Glutamatergic neuron (in vitro differentiated cells): Measurements from ENCODE around the gene VHLL. TPM values are rescaled to one million over a fixed set of nuclear protein-coding genes. Genes with fewer than 3 reads are reported as not detected.

ENCODE experiments used
- DNase-seq: peaks from one replicate; pipeline ENCODE4 v3.0.0; 2022
- H3K27ac Mint-ChIP-seq: one replicate; pipeline ENCODE4 v1.8.0; 2020; ENCODE audit warnings: mild to moderate bottlenecking, mixed read lengths, inconsistent platforms; ENCODE audit not compliant: unreplicated experiment
- H3K27me3 Mint-ChIP-seq: one replicate; pipeline ENCODE4 v1.8.0; 2020; ENCODE audit warnings: mild to moderate bottlenecking, moderate library complexity, mixed read lengths, inconsistent platforms; ENCODE audit not compliant: unreplicated experiment
- H3K36me3 Mint-ChIP-seq: one replicate; pipeline ENCODE4 v1.8.0; 2020; ENCODE audit warnings: mild to moderate bottlenecking, mixed read lengths, inconsistent platforms; ENCODE audit not compliant: unreplicated experiment
- H3K4me1 Mint-ChIP-seq: one replicate; pipeline ENCODE4 v1.8.0; 2020; ENCODE audit warnings: mild to moderate bottlenecking, low read depth, mixed read lengths, inconsistent platforms; ENCODE audit not compliant: unreplicated experiment
- H3K4me3 Mint-ChIP-seq: one replicate; pipeline ENCODE4 v1.8.0; 2020; ENCODE audit warnings: mild to moderate bottlenecking, mixed read lengths, inconsistent platforms; ENCODE audit not compliant: unreplicated experiment
- H3K9me3 Mint-ChIP-seq: one replicate; pipeline ENCODE4 v1.8.0; 2020; ENCODE audit warnings: mild to moderate bottlenecking, moderate library complexity, mixed read lengths, inconsistent platforms; ENCODE audit not compliant: unreplicated experiment
- total RNA-seq: library from RNA; stranded (reverse); fragmentation: NEBNext Ultra II Directional; extraction: Animal tissue kit (Norgen Biotek cat#: 25700); gene quantifications from one replicate; pipeline ENCODE4 v1.2.1, GENCODE V29; 2021; ENCODE audit not compliant: unreplicated experiment
- TF ChIP-seq, protein P1 (sequence below): fragments of 200-600 bp; sonication (generic); IDR thresholded peaks from one replicate; pipeline ENCODE4 v1.5.0; 2021; ENCODE audit not compliant: partially characterized antibody, unreplicated experiment

VHLL gene
- total RNA-seq, 1 donor from 2014 or later, result not detected

DNA sequence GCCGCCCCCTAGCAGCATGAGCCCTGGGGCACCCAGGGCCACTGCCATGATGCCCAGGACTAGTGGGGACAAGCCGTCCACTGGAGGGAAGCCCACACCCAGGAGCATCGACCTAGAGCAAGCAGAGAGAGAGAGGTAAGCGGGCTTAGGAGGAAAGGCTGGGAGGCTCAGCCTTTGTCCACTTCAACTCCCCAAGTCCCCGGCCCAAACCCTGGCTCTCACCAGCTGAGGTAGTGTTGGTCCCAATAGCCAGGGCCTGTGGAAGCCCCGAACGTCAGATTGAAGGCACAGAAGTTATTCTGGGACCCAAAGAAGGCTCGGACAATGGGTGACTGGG is 6.0 kb downstream of the VHLL start:
- Mint-ChIP-seq H3K27me3 (peaks cover 3% of the 10 kb centered on the region), H3K9me3 (peaks cover 1% of the 10 kb centered on the region), H3K36me3 (no peaks in the 10 kb centered on the region), H3K4me3 (no peak overlapping the region), H3K4me1 (peaks cover 9% of the 10 kb centered on the region), H3K27ac (no peak overlapping the region)
- TF ChIP-seq, protein P1, sequence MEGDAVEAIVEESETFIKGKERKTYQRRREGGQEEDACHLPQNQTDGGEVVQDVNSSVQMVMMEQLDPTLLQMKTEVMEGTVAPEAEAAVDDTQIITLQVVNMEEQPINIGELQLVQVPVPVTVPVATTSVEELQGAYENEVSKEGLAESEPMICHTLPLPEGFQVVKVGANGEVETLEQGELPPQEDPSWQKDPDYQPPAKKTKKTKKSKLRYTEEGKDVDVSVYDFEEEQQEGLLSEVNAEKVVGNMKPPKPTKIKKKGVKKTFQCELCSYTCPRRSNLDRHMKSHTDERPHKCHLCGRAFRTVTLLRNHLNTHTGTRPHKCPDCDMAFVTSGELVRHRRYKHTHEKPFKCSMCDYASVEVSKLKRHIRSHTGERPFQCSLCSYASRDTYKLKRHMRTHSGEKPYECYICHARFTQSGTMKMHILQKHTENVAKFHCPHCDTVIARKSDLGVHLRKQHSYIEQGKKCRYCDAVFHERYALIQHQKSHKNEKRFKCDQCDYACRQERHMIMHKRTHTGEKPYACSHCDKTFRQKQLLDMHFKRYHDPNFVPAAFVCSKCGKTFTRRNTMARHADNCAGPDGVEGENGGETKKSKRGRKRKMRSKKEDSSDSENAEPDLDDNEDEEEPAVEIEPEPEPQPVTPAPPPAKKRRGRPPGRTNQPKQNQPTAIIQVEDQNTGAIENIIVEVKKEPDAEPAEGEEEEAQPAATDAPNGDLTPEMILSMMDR, result no peak
- no peak for DNase-seq

DNA sequence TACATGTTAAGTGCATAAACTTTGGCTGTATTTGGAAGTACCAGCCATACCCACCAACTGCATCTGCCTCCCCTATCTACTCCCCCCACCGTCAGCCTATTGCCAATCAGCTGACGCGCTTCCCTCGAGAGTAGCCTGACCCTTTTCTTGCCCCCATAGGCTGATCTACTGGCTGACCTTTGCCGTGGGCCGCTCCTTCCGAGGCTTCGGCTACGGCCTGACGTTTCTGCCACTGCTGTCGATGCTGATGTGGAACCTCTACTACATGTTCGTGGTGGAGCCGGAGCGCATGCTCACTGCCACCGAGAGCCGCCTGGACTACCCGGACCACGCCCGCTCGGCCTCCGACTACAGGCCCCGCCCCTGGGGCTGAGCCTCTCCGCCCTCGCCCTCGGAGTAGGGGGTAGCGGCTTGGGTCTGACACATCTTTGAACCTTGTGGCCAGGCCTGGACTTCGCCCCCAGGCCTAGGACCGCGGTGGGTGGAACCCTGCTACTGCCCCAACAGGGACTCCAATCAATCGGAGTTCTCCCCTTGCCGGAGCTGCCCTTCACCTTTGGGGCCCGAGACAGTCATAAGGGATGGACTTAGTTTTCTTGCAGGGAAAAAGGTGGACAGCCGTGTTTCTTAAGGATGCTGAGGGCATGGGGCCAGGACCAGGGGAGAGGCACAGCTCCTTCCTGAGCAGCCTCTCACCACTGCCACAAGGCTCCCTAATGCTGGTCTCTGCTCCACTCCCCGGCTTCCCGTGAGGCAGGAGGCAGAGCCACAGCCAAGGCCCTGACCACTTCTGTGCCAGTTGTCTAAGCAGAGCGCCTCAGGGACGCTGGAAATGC is 7.7 kb downstream of the VHLL start:
- H3K4me1 Mint-ChIP-seq, result peaks cover 9% of the 10 kb centered on the region
- peak; percentile 96 for DNase-seq
- peak overlapping the region; percentile 95 for H3K27ac Mint-ChIP-seq
- TF ChIP-seq, protein P1, result no peak
- H3K4me3 Mint-ChIP-seq, result peak overlapping the region; percentile 96
- peaks cover 3% of the 10 kb centered on the region for H3K27me3 Mint-ChIP-seq
- H3K9me3 Mint-ChIP-seq, result no peaks in the 10 kb centered on the region
- no peaks in the 10 kb centered on the region for H3K36me3 Mint-ChIP-seq

DNA sequence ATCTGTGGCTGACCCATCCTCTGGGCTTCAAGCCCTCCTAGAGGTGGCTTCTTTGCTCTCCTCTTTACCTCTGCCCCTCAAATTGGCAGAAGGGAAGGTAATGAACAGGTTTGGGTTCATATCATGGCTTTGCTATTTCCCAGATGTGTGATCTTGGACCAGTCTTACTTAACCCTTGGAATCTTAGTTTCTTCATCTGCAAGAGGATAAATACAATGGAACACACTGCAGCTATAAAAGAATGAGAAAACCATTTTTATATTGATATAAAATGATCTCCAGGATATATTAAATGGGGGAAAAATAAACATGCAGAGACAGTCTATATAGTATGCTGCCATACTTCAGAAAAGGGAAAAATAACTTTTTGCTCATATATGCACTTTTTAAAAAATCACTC is 9.2 kb downstream of the VHLL start:
- Mint-ChIP-seq H3K27ac (no peak overlapping the region), H3K36me3 (no peaks in the 10 kb centered on the region), H3K27me3 (peaks cover 2% of the 10 kb centered on the region), H3K4me1 (peaks cover 9% of the 10 kb centered on the region), H3K4me3 (no peak overlapping the region), H3K9me3 (no peaks in the 10 kb centered on the region)
- DNase-seq, result no peak
- TF ChIP-seq, protein P1, result no peak

DNA sequence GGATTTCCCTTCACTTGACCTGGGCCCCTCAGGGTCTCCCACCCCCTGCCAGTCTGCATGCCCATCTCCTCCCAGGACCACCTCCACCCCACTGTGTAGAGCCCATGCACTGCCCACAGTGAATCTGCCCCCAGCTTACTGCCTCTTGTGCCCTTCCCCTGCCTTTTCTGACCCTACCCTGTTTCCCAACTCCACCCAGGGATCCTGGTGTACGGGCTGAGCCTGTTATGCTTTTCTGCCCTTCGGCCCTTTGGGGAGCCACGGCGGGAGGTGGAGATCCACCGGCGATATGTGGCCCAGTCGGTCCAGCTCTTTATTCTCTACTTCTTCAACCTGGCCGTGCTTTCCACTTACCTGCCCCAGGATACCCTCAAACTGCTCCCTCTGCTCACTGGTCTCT is 13.0 kb downstream of the VHLL start:
- Mint-ChIP-seq H3K4me1 (peaks cover 15% of the 10 kb centered on the region), H3K9me3 (peaks cover 15% of the 10 kb centered on the region), H3K4me3 (no peak overlapping the region), H3K36me3 (no peaks in the 10 kb centered on the region), H3K27ac (no peak overlapping the region), H3K27me3 (peaks cover 3% of the 10 kb centered on the region)
- TF ChIP-seq, protein P1, result no peak
- DNase-seq, result no peak

DNA sequence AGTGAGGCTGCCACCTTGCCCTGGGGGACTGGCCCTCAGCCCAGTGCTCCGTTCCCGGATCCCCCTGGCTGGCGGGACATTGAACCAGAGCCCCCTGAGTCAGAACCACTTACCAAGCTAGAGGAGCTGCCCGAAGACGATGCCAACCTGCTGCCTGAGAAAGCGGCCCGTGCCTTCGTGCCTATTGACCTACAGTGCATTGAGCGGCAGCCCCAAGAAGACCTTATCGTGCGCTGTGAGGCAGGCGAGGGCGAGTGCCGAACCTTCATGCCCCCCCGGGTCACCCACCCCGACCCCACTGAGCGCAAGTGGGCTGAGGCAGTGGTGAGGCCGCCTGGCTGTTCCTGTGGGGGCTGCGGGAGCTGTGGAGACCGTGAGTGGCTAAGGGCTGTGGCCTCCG is 13.7 kb downstream of the VHLL start:
- no peak overlapping the region for H3K4me3 Mint-ChIP-seq
- peaks cover 3% of the 10 kb centered on the region for H3K27me3 Mint-ChIP-seq
- peaks cover 15% of the 10 kb centered on the region for H3K9me3 Mint-ChIP-seq
- TF ChIP-seq, protein P1, result no peak
- H3K36me3 Mint-ChIP-seq, result no peaks in the 10 kb centered on the region
- no peak overlapping the region for H3K27ac Mint-ChIP-seq
- DNase-seq, result no peak
- peaks cover 14% of the 10 kb centered on the region for H3K4me1 Mint-ChIP-seq
